PC-9 (cell line): ENCODE data around the gene TTC38. TPM values are rescaled to one million over a fixed set of nuclear protein-coding genes. Genes with fewer than 3 reads are reported as not detected.

Experiments used
- BruUV-seq: library from RNA; stranded (reverse); fragments of 400-500 nt; replicated peaks from 2 replicates; lab custom pipeline; 2021; lab: Mats Ljungman, UMichigan
- CTCF ChIA-PET: fragments of 300-600 bp; sonication (Branson Sonifier 250); formaldehyde crosslinking; loops from one replicate; lab custom pipeline; 2022; ENCODE audit warnings: antibody characterized with exemption; lab: Charles Lee
- POLR2A ChIA-PET: fragments of 300-600 bp; sonication (Branson Sonifier 250); formaldehyde crosslinking; loops from one replicate; lab custom pipeline; 2022; ENCODE audit warnings: antibody characterized with exemption; ENCODE audit not compliant: unreplicated experiment; lab: Charles Lee
- DNase-seq, 2 experiments: peaks; one replicate each; pipeline versions ENCODE4 v3.0.0 to v3.0.0-alpha.2; 2015 to 2022; ENCODE audit warnings: mixed read lengths in 1 of 2
- H2AFZ ChIP-seq: fragments of 200-600 bp; sonication (generic); 2 replicates; pipeline ENCODE4 v1.8.1; 2017; ENCODE audit warnings: antibody characterized with exemption
- H3F3A ChIP-seq: fragments of 200-600 bp; sonication (generic); 2 replicates; pipeline ENCODE4 v1.8.1; 2017; ENCODE audit warnings: antibody characterized with exemption, mild to moderate bottlenecking, low read depth; ENCODE audit not compliant: insufficient read depth
- H3K27ac ChIP-seq: fragments of 200-600 bp; sonication (generic); 2 replicates; pipeline ENCODE4 v1.6.1; 2016; ENCODE audit warnings: mixed run types
- H3K27me3 ChIP-seq: fragments of 200-600 bp; sonication (generic); 2 replicates; pipeline ENCODE4 v1.6.1; 2016; ENCODE audit warnings: low read depth, mixed run types; ENCODE audit not compliant: insufficient read depth
- H3K36me3 ChIP-seq: fragments of 200-600 bp; sonication (generic); 2 replicates; pipeline ENCODE4 v1.6.1; 2016; ENCODE audit warnings: low read depth, mixed run types
- H3K4me1 ChIP-seq: fragments of 200-600 bp; sonication (generic); replicated peaks from 2 replicates; pipeline ENCODE4 v1.6.1; 2016; ENCODE audit warnings: mixed run types; ENCODE audit not compliant: insufficient read depth
- H3K4me2 ChIP-seq: fragments of 200-600 bp; sonication (generic); 2 replicates; pipeline ENCODE4 v1.6.1; 2017; ENCODE audit warnings: mixed run types
- H3K4me3 ChIP-seq: fragments of 200-600 bp; sonication (generic); 2 replicates; pipeline ENCODE4 v1.6.1; 2016; ENCODE audit warnings: mixed run types
- H3K79me2 ChIP-seq: fragments of 200-600 bp; sonication (generic); 2 replicates; pipeline ENCODE4 v1.6.1; 2017; ENCODE audit warnings: low read depth, mixed run types
- H3K9me2 ChIP-seq: fragments of 200-600 bp; sonication (generic); 2 replicates; pipeline ENCODE4 v1.8.1; 2017; ENCODE audit warnings: mild to moderate bottlenecking; ENCODE audit not compliant: insufficient read depth
- H3K9me3 ChIP-seq: fragments of 200-600 bp; sonication (generic); 2 replicates; pipeline ENCODE4 v1.8.1; 2016; ENCODE audit warnings: low read depth; ENCODE audit not compliant: insufficient read depth
- H4K20me1 ChIP-seq: fragments of 200-600 bp; sonication (generic); 2 replicates; pipeline ENCODE4 v1.8.1; 2017; ENCODE audit not compliant: insufficient read depth
- EZH2 ChIP-seq: fragments of 200-600 bp; sonication (generic); IDR thresholded peaks from 2 replicates; pipeline ENCODE4 v1.8.0; 2017; ENCODE audit warnings: antibody characterized with exemption, low read depth
- intact Hi-C: fragments of 100-400 bp; cut with micrococcal nuclease; formaldehyde crosslinking; loops from one replicate; pipeline ENCODE4 v1.10.0; 2022; ENCODE audit not compliant: unreplicated experiment
- total RNA-seq: library from RNA; stranded (reverse); gene quantifications from 2 replicates; pipeline ENCODE4 v1.2.3, GENCODE V29; 2021
- TF ChIP-seq, protein P1 (sequence below): fragments of 200-600 bp; sonication (generic); conservative IDR thresholded peaks from 2 replicates; pipeline ENCODE4 v1.6.1; 2017; ENCODE audit warnings: mixed run types, antibody characterized with exemption, mild to moderate bottlenecking, moderate library complexity

TTC38 gene
- total RNA-seq, 1 experiment from 2014 or later = 15.2 TPM

DNA sequence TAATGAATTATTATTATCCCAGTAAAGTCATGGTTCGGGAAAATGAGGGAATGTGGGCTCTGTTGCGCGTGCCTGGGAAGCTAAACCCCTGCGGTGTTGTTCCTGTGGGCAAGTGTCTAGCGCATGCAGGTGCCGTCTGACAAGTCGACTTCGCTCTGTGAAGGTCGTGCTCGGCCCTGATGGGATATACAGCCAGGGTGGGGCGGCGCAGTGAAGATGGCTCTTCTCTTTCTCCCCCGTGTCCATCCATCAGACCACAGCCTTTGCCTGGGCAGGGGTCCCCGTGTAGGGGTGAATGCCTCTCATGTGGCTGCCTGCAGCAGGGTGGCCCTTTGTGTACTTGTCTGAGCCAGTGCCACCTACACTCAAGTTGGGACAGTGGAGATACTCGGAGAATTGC, 54.9 kb downstream of the TTC38 start:
- ChIA-PET POLR2A (no interaction called here), CTCF (no interaction called here)
- Histone ChIP-seq H3K9me3 (no peaks in the 10 kb centered on the region), H3K27ac (no peak overlapping the region), H3K4me3 (no peak overlapping the region), H3K36me3 (peaks cover 29% of the 10 kb centered on the region), H2AFZ (no peak overlapping the region), H3K27me3 (no peaks in the 10 kb centered on the region), H3K4me1 (no peaks in the 10 kb centered on the region), H3K9me2 (no peaks in the 10 kb centered on the region), H3K4me2 (no peak overlapping the region), H4K20me1 (no peaks in the 10 kb centered on the region), H3K79me2 (no peaks in the 10 kb centered on the region), H3F3A (no peaks in the 10 kb centered on the region)
- intact Hi-C loops = no loop called here
- TF ChIP-seq EZH2 = no peak
- TF ChIP-seq, protein P1, sequence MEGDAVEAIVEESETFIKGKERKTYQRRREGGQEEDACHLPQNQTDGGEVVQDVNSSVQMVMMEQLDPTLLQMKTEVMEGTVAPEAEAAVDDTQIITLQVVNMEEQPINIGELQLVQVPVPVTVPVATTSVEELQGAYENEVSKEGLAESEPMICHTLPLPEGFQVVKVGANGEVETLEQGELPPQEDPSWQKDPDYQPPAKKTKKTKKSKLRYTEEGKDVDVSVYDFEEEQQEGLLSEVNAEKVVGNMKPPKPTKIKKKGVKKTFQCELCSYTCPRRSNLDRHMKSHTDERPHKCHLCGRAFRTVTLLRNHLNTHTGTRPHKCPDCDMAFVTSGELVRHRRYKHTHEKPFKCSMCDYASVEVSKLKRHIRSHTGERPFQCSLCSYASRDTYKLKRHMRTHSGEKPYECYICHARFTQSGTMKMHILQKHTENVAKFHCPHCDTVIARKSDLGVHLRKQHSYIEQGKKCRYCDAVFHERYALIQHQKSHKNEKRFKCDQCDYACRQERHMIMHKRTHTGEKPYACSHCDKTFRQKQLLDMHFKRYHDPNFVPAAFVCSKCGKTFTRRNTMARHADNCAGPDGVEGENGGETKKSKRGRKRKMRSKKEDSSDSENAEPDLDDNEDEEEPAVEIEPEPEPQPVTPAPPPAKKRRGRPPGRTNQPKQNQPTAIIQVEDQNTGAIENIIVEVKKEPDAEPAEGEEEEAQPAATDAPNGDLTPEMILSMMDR = no peak
- DNase-seq = no peak
- BruUV-seq = no TSS peak

DNA sequence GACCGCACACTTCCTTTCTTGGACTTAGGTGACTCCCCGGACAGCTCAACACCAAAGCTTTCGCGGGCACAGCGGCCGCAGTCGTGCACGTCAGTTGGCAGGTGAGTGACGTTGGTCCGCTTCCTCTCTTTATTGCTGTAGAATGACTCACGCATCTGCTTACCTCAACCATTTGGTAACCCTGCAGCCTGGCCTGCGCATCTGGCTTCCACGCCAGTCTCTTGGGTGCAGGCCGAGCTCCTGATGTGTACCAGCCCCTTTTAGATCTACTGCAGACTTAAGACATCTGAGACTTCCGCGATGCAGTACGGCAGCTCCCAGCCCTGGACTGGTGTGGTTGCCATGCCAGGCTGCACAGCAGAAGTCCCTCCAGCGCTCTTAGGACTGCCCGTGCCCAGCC, 55.4 kb downstream of the TTC38 start:
- no peaks in the 10 kb centered on the region for H3K9me2 ChIP-seq
- H3K27me3 ChIP-seq = no peaks in the 10 kb centered on the region
- no peak overlapping the region for H2AFZ ChIP-seq
- H3K36me3 ChIP-seq = peaks cover 32% of the 10 kb centered on the region
- no peaks in the 10 kb centered on the region for H3K4me1 ChIP-seq
- intact Hi-C loops = no loop called here
- no peak overlapping the region for H3K4me3 ChIP-seq
- ChIA-PET CTCF (no interaction called here), POLR2A (no interaction called here)
- no peaks in the 10 kb centered on the region for H3K79me2 ChIP-seq
- DNase-seq = no peak
- no peaks in the 10 kb centered on the region for H3F3A ChIP-seq
- no peaks in the 10 kb centered on the region for H3K9me3 ChIP-seq
- TF ChIP-seq EZH2 = no peak
- TF ChIP-seq, protein P1 = no peak
- no TSS peak for BruUV-seq
- H4K20me1 ChIP-seq = no peaks in the 10 kb centered on the region
- no peak overlapping the region for H3K4me2 ChIP-seq
- H3K27ac ChIP-seq = no peak overlapping the region

DNA sequence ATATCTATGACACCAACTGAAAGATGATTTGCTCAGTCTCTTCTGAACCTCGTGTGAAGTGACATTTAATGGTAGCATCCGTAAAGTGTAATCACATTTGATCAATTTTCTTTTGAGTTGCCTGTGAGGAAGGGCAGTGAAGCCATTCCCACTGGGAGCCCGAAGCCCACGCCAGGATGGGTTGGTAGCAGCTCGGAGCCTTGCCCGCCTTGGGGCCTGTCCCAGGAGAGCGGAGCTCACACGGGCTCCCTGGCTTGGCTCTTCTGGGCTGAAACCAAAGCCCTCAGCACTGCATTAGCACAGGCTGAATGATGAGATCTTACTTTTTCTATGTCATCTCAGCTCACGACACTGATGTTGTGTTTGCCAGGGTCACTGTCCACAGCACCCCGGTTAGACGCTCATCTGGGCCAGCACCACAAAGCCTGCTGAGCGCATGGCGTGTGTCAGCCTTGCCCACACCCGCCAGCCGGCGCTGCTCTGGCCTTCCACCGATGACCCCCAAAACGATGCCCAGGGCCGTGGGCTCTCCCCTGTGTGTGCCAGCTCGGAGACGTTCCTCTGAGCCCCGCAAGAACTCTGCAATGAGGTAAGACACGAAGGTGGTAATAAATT, 58.4 kb downstream of the TTC38 start:
- intact Hi-C loops = no loop called here
- ChIA-PET CTCF (no interaction called here), POLR2A (interaction anchor here (0.7 kb wide), 1 partner anchor 1302 kb away, joined by 4 read pairs; no protein-coding TSS in a partner anchor)
- H3K9me3 ChIP-seq = no peaks in the 10 kb centered on the region
- no peaks in the 10 kb centered on the region for H3K79me2 ChIP-seq
- H3F3A ChIP-seq = peaks cover 7% of the 10 kb centered on the region; the same call in 1 of the 2 replicates
- H3K27ac ChIP-seq = no peak overlapping the region
- no TSS peak for BruUV-seq
- H3K9me2 ChIP-seq = no peaks in the 10 kb centered on the region
- TF ChIP-seq, protein P1 = no peak
- TF ChIP-seq EZH2 = no peak
- H3K36me3 ChIP-seq = peaks cover 25% of the 10 kb centered on the region
- H3K4me3 ChIP-seq = no peak overlapping the region
- H2AFZ ChIP-seq = no peak overlapping the region
- H3K4me2 ChIP-seq = no peak overlapping the region
- DNase-seq = no peak
- H3K27me3 ChIP-seq = no peaks in the 10 kb centered on the region
- no peaks in the 10 kb centered on the region for H4K20me1 ChIP-seq
- no peaks in the 10 kb centered on the region for H3K4me1 ChIP-seq
